RKO (cell line): ENCODE data around the gene PYY.
"Not testable (repeated sequence)": the region's sequence is repeated elsewhere in the genome, so short reads cannot be mapped to it uniquely, and the experiment has no call there.

ENCODE experiments used
- DNase-seq: peaks from one replicate; pipeline ENCODE4 v3.0.0-alpha.2; 2016; ENCODE audit warnings: low spot score

Gene PYY

GRCh38 chr17:43953746-43954145, at the start of gene PYY:
TSS of gene PYY (minus strand) at chr17:43953940. CDS start at chr17:43953483, 457 bp downstream.
- DNase-seq = no peak

DNA sequence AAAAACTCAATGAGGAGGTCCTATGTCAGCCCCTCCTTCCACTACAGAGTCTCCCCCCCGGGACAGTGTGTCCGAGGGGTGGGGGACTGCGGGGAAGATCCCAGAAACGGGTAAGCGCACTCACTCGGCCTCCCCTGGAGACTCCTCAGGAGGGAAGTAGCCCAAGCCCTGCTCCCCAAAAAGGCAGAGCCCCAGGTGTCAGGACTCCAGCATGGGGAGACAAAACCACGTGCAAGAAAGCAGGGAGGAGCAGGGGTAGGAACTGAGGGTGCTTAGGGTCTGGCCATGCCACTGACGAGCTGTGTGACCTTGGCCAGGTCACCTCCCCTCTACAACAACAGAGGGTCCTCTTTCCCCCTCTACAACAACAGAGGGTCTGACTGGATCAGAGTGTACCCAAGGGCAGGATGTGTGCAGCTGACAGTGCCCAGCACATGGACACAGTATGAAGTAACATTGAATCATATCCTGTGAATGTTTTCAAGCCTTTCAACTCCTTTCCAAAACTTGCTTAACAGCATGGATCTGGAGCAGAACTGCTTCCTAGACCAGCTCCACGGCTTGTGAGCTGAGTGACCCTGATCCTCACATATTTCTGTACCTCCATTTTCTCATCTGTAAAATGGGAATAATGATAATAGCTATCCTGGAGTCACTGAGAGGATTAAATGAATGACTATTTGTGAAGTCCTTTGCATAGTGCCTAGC, 48.6 kb upstream of the PYY start:
- DNase-seq = peak; percentile 92

GRCh38 chr17:44001461-44001920, 47.8 kb upstream of the PYY start:
- no peak for DNase-seq

- DNase-seq = no peak
Observed at GRCh38 chr17:44000871-44001460, 47.2 kb upstream of the PYY start.

DNA sequence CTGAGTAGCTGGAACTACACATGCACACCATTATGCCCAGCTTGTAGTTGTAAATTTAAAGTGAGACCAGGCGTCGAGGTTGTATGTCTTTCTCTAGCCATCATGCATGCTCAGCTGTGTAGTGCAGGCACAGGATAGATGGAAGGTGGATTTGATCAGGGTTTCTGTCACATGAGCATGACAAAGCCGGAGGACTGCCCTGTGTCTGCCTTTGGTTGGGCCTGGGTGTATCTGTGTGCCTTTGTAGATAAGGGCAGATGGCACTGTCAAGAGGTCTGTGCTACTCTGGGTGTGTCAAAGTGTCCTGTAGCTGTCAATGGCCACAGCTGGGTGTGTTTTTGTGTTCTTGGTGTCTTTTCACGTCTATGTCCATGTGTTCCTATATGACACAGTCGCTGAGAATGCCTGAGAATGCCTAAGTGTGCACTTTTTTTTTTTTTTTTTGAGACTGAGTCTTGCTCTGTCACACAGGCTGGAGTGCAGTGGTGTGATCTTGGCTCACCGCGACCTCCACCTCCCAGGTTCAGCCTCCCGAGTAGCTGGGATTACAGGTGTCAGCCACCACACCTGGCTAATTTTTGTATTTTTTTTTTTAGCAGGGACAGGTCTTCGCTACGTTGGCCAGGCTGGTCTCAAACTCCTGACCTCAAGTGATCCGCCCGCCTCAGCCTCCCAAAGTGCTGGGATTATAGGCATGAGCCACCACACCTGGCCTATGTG, 46.6 kb upstream of the PYY start:
- DNase-seq = no peak

DNA sequence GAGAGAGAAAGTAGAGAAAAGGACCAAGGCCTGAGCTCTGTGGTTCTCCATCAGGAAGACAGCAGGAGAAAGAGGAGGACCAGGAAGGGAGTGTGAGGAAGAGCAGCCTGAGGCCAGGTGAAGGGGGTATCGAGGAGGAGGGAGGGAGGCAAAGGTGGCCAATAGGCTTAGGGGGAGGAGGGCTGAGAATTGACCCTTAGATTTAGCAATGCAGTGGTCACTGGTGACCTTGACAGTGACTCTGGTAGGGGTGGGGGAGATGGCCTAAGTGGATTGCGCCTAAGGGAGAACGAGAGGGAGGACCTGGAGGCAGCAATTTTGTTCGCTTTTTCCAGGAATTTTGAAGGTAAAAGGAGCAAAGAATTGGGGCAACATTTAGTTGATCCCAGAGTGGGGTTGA, 45.3 kb upstream of the PYY start:
- DNase-seq = no peak

GRCh38 chr17:43998552-43998951, 44.8 kb upstream of the PYY start:
- DNase-seq = no peak

DNA sequence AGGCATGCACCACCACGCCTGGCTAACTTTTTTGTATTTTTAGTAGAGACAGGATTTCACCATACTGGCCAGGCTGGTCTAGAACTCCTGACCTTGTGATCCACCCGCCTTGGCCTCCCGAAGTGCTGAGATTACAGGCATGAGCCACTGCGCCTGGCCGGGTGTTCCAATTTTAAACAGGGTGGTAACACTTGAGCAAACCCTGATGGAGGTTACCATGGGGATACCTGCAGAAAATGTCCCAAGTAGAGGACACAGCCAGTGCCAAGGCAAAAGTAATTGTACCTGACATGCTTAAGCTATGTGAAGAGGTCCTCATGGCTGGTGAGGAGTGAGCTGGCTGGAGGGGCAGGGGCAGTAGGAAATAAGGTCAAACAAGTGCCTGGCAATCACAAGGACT, 43.4 kb upstream of the PYY start:
- not testable (repeated sequence) for DNase-seq

GRCh38 chr17:43995150-43995471, 41.4 kb upstream of the PYY start:
- no peak for DNase-seq

DNA sequence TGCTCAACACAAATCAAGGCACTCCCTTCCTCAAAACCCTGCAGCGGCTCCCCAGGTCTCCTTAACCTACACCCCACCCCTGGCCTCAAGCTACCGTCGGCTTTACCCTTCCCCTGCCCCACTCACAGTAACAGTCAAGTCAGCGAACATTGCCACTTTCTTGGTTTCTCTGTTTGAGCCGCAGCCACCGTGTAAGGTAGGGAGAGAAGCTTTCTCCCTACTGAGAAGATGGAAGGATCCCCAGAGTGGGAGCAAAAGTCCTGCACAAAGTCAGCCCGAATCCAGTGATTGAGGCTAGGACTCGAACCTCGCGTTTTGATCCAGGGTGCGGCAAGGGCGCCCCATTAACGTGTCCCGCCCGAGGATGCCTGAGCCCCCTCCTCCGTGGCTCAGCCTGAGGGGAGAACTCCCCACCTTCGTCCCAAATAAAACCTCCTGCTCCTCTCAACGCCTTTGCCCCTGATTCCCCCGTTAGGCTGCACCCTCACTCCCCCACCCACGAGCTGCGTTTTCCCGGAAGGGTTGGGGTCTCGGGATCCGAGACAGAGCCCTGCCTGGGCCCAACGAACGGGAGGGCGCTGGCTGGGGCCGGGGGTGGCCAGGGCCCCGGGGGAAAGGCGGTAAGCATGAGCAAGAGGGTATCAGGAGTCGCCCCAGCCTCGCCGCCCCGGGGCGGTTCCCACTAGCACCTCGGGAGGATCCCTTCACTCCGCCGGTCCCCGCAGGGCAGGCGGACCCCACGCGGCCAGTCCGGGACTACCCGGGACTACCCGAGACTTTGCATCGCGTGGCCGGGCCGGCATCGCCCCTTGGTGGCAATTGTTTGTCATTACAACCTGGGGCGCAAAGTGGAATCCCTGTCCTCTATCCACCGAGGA, 40.8 kb upstream of the PYY start:
- DNase-seq = peak; percentile 48

- no peak for DNase-seq
Observed at GRCh38 chr17:43992641-43993040, 38.9 kb upstream of the PYY start.

GRCh38 chr17:43988301-43988700, 34.6 kb upstream of the PYY start:
- no peak for DNase-seq

GRCh38 chr17:43987131-43988021, 33.6 kb upstream of the PYY start:
- no peak for DNase-seq

GRCh38 chr17:43986225-43986981, 32.7 kb upstream of the PYY start:
- DNase-seq = no peak

- no peak for DNase-seq
Observed at GRCh38 chr17:43984521-43984920, 30.8 kb upstream of the PYY start.

DNA sequence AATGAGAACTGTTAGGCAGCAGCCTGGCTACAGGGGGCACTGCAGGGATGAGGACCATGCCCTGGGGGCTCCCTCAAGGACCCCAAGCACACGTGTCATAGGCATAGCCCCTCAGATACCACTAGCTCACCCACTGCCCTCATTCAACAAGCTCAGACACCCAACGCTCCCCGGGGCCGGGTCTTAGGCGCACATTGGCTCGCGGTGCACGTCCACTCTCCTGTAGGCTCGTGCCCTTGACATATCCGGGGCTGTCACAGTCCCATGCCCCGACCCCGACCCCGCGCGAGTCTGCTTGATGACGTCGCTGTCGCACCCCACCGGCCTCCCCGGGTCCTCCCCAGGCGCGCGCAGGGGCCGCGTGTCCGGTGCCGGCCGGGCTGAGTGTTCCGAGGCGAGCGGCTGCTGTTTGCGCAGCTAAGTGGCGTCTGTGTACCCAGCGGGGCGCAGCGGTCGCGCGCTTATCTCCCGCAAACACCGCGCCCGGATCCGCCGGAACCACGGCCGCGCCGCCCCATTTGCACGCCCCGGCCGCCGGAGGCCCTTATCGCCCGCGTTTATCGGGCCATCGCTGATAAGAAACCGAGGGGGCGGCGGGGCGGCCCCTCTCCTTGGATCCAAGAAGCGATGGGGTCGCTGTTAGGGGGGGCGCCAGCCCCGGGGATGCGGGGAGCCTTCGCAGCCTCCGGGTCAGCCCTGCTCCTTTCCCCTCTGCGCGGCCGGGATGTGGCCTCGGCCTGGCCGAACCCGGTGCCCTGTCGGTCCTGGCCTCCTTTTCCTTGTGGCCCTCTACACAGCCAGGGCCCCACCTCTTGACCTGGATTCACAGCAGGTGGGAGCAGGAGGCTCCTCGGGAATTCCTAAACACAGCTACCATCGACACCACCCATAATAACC, 30.0 kb upstream of the PYY start:
- no peak for DNase-seq

DNA sequence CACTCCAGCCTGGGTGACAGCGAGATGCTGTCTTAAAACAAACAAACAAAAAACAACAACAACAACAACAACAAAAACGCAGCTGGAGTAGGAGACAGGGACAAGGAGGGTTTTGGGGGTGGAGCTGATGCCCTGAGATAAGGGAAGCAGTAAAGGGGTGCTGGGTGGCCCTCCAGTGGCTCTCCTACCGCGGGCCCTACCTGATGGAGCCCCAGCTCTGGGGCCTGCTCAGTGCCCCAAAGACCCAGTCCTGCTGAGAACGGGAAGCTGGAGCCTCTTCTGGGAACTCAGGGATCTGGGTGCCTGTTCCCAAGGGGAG, 29.4 kb upstream of the PYY start:
- DNase-seq = no peak

- DNase-seq = no peak
Observed at GRCh38 chr17:43982171-43982570, 28.4 kb upstream of the PYY start.

DNA sequence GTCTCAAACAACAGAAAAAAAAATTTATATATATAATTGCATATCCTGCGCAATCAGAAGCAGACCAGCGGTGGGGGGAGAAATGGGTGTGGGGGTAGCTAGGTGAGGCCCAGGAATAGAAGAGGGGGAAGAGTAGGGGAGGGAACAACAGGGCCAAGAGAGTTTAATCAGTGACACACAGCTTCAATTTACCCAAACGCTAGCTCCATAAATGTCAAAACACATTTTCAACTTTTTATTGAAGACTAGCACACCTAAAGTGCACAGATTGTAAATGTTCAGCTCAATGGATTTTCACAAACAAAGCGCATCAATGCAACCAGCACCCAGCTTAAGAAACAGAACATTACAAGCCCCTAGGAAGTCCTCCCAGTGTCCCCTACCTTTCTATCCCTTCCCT, 25.9 kb upstream of the PYY start:
- DNase-seq = no peak

DNA sequence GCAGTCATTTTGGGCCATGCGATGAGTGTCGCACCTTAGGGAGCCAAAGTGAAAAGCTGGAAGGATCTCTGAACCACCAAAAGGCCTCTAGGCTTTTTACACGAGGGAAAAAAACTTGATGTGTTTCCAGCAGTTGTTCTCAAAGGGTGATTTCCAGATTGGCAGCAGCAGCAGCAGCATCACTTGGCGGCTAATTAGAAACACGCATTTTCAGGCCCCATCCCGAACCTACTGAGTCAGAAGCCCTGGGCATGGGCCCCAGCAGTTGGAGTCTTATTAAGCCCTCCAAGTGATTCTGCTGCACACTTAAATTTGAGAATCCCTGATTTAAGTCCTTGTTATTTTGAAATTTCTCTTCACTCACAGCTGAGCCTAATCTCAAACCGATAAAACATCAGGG, 25.3 kb upstream of the PYY start:
- no peak for DNase-seq
